Astrocyte of the spinal cord (primary cell): Measurements from ENCODE around the gene RBM33.

ENCODE experiments used
- DNase-seq: peaks from one replicate; pipeline ENCODE4 v3.0.0; 2011; ENCODE audit warnings: low read depth, low spot score
- H3K4me3 ChIP-seq: 2 replicates; pipeline ENCODE4 v1.5.1; 2011; ENCODE audit warnings: low read depth, mild to moderate bottlenecking, low read length, moderate library complexity
- CTCF ChIP-seq: IDR thresholded peaks from 2 replicates; pipeline ENCODE4 v1.5.1; 2012; ENCODE audit warnings: low read depth, mild to moderate bottlenecking, low read length, inconsistent platforms
- in situ Hi-C: cut with HindIII; loops from 2 replicates; pipeline ENCODE4 v1.10.0; 2017; ENCODE audit warnings: low sequenced_read_pairs

RBM33 gene

GRCh38 chr7:155765458-155765857 lies 121.0 kb downstream of the RBM33 start:
- in situ Hi-C loops: no loop called here
- no peak for TF ChIP-seq CTCF
- no peak for DNase-seq
- no peak overlapping the region for H3K4me3 ChIP-seq

- no peak for TF ChIP-seq CTCF
- H3K4me3 ChIP-seq: no peak overlapping the region
- in situ Hi-C loops: no loop called here
- no peak for DNase-seq
Observed at GRCh38 chr7:155766386-155766785, 121.9 kb downstream of the RBM33 start.

- in situ Hi-C loops: no loop called here
Observed at GRCh38 chr7:155766966-155767916, 122.8 kb downstream of the RBM33 start.

GRCh38 chr7:155769701-155770100 lies 125.2 kb downstream of the RBM33 start:
- no peak overlapping the region for H3K4me3 ChIP-seq
- peak; percentile 29 for DNase-seq
- in situ Hi-C loops: no loop called here

More at GRCh38 chr7:155766966-155767916, 122.8 kb downstream of the RBM33 start:
- DNase-seq: no peak
- peak; percentile 9 for TF ChIP-seq CTCF
- H3K4me3 ChIP-seq: no peak overlapping the region

GRCh38 chr7:155770241-155770640 lies 125.8 kb downstream of the RBM33 start:
- DNase-seq: no peak
- TF ChIP-seq CTCF: no peak
- H3K4me3 ChIP-seq: no peak overlapping the region
- in situ Hi-C loops: no loop called here

More at GRCh38 chr7:155769701-155770100, 125.2 kb downstream of the RBM33 start:
- TF ChIP-seq CTCF: no peak

GRCh38 chr7:155773531-155773930 lies 129.1 kb downstream of the RBM33 start:
- no peak for DNase-seq
- TF ChIP-seq CTCF: no peak
- in situ Hi-C loops: no loop called here
- no peak overlapping the region for H3K4me3 ChIP-seq
